DMS53 (cell line): ENCODE measurements around the gene ADAP1.
A peak's percentile ranks its signal among the peaks of the same experiment; 100 is the strongest.

Source experiments
- DNase-seq: peaks from one replicate; lab custom pipeline; 2025; lab: John Stamatoyannopoulos, UW

Gene ADAP1

GRCh38 chr7:909358-910329, 44.8 kb downstream of the ADAP1 start:
- peak; percentile 49 for DNase-seq

- DNase-seq, result peak; percentile 70
Observed at GRCh38 chr7:908591-909357, 45.7 kb downstream of the ADAP1 start.

- DNase-seq, result no peak
Observed at GRCh38 chr7:908159-908581, 46.3 kb downstream of the ADAP1 start.

GRCh38 chr7:907158-907980, 47.1 kb downstream of the ADAP1 start:
- peak; percentile 29 for DNase-seq

GRCh38 chr7:906776-907157, 47.7 kb downstream of the ADAP1 start:
- no peak for DNase-seq

GRCh38 chr7:904847-905246, 49.6 kb downstream of the ADAP1 start:
- DNase-seq, result no peak

- no peak for DNase-seq
Observed at GRCh38 chr7:903921-904755, 50.3 kb downstream of the ADAP1 start.

- no peak for DNase-seq
Observed at GRCh38 chr7:902996-903395, 51.5 kb downstream of the ADAP1 start.

GRCh38 chr7:901388-902154, 52.9 kb downstream of the ADAP1 start:
- DNase-seq, result peak; percentile 54

- DNase-seq, result no peak
Observed at GRCh38 chr7:901041-901387, 53.5 kb downstream of the ADAP1 start.

- DNase-seq, result no peak
Observed at GRCh38 chr7:900331-901040, 54.0 kb downstream of the ADAP1 start.

- DNase-seq, result no peak
Observed at GRCh38 chr7:899806-900205, 54.7 kb downstream of the ADAP1 start.

- no peak for DNase-seq
Observed at GRCh38 chr7:898855-899681, 55.4 kb downstream of the ADAP1 start.

- DNase-seq, result no peak
Observed at GRCh38 chr7:898460-898854, 56.0 kb downstream of the ADAP1 start.

GRCh38 chr7:897771-898376, 56.6 kb downstream of the ADAP1 start:
- peak; percentile 59 for DNase-seq

GRCh38 chr7:897086-897485, 57.4 kb downstream of the ADAP1 start:
- DNase-seq, result no peak

- DNase-seq, result no peak
Observed at GRCh38 chr7:896346-897075, 58.0 kb downstream of the ADAP1 start.
